HCEC 1CT (cell line): ENCODE data around the gene THADA.
"Not testable (repeated sequence)": the region's sequence is repeated elsewhere in the genome, so short reads cannot be mapped to it uniquely, and the experiment has no call there.

Experiments used
- DNase-seq: peaks from one replicate; pipeline ENCODE4 v3.0.0-alpha.2; 2017

Gene THADA

DNA sequence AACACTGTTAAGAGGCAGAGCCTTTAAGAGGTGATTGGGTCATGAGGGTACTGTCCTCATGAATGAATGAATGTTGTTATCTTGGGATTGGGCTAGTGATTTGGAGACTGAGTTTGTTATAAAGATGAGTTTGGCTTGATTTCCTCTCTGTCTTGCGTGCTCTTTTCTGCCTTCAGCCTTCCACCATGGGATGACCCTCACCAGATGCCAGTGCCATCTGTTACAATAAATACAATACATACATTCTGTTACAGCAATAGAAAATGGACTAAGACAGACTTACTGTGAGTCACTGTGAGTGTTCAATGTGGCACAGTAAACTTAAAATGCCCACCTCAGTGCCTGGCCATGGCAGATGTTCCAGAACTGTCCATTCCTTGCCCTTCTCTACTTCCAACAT lies 274.4 kb downstream of the THADA start:
- no peak for DNase-seq

- no peak for DNase-seq
Measured at GRCh38 chr2:43319541-43319940, 276.3 kb downstream of the THADA start.

- DNase-seq, result peak; percentile 49
Measured at GRCh38 chr2:43318791-43319190, 277.0 kb downstream of the THADA start.

GRCh38 chr2:43317680-43318079 lies 278.2 kb downstream of the THADA start:
- DNase-seq, result peak; percentile 42

DNA sequence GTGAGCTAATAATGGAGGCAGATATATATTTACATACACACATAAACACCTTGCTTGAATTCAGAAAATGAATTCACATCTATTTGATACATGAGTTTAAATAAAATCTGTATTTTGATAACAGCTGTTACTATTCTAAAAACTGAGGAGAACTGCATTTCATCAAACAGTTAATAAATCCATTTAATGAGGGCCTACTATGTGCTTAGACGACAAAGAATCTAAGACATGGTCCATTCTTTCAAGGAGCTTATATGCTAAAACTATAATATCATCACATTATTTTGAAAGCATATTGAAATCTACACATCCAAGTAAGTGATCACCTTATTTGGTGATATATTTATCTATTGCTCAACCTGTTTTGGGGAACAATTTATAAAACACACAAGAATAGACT lies 278.6 kb downstream of the THADA start:
- no peak for DNase-seq

DNA sequence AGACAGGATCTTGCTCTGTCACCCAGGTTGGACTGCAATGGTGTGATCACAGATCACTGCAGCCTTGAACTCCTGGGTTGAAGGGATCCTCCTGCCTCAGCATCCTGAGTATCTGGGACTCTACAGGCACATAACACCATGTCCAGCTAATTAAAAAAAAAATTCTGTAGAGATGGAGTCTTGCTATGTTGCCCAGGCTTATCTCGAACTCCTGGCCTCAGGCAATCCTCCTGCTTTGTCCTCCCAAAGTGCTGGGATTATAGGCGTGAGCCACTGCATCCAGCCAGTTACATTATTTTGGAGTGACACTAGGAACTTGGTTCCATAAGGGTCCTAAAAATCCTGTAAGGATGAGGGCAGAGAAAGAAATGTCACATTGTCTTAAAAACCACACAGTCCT lies 280.4 kb downstream of the THADA start:
- no peak for DNase-seq

- DNase-seq, result no peak
Measured at GRCh38 chr2:43314299-43314927, 281.4 kb downstream of the THADA start.

- DNase-seq, result no peak
Measured at GRCh38 chr2:43313642-43314017, 282.2 kb downstream of the THADA start.

DNA sequence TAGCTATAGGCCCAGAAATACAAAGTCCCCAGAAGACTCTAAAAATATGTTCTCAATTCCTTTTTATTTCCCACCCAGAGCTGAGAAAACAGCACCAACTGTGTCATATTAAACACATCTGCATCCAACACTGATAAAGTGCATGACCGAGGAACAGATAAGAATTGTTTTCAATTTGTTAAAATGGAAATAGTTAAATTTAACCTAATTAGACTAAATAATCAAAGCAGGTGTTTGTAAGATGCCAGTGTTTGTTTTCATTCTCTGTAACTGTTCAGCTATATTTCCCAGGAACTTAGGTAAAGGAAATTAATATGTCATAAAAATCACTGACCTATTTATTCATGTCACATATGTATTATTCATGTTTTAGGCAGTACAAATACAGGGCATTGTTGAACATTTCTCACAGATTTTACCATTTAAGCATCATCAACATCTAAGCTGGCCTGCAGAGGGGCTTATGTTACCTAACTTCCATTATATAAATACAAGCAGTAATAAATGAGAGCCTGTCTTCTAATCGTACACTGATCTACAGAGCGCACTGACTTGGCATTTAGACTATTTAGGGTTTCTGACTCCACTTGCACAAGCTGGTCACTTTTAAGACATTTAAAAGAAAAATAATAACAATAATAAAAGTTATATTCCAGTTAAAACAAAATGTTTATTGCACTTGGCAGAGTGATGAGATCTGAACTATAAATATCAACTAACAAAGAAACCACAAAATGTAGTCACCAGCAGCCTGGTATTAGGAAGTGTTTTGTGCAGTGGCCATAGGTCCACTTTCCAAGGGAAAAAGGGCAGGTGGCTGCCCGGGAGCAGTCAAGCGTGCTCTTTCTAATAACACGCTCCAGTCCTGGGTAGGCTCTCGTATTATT lies 282.8 kb downstream of the THADA start:
- peak; percentile 79 for DNase-seq

GRCh38 chr2:43311276-43311675 lies 284.6 kb downstream of the THADA start:
- DNase-seq, result peak; percentile 52

DNA sequence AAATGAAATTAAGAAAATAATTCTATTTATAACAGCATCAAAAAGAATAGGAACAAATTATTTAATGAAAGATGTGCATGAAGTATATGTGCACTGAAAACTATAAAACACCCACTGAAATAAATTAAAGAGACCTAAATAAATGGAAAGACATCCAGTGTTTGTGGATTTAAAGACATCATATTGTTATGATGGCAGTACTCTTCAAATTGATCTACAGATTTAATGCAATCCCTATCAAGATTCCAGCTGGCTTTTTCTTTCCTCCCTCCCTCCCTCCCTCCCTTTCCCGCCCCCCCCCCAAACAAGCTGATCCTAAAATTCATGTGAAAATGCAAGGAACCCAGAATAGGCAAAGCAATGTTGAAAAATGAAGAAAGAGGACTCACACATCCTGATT lies 285.9 kb downstream of the THADA start:
- no peak for DNase-seq

DNA sequence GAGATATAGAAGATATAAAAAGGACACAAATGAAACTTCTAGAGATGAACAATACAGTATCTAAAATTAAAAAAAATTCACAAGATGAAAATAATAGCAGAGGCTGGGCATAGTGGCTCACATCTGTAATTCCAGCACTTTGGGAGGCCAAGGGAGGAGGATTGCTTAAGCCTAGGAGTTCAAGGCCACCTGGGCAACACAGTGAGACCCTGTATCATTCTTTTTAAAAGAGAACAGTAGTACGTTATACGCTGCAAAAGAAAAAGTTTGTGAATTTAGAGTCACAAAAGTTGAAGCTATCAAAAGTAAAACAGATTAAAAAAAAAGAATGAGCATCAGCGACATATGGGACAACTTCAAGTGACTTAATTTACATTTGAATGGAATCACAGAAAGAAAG lies 287.9 kb downstream of the THADA start:
- no peak for DNase-seq

DNA sequence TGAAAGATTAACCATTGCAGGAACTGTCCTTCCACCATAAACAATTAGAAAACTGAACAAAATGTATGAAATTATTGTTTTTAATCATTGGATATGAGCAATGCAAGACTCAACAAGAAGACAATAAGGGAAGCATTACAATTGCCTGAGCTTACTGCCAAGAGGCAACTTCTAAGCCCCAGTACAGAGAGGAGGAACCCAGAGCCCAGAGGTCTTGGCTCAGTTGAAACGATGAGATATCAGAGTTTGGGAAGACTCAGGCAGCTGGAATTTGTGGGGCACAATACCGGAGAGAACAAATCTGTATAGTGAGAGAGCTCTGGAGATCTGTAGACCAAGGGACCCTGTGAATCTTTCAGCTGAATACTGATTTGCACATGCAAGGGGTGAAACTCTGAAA lies 288.8 kb downstream of the THADA start:
- no peak for DNase-seq

DNA sequence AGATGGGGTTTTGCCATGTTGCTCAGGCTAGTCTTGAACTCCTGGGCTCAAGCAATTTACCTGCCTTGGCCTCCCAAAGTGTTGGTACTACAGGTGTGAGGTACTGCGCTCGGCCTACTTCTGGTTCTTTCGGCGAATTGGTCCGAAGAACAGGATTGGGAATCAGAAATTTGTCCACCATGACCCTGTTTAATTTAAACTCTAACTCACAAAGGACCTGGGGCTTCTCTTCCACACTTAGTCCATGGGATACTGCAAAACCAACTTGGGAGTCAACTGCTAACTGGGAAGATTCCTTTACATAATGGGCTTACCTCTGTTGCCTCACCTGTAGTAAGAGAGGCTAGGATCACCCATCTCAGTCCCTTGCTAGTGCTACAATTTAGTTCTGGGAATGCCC lies 289.6 kb downstream of the THADA start:
- no peak for DNase-seq

DNA sequence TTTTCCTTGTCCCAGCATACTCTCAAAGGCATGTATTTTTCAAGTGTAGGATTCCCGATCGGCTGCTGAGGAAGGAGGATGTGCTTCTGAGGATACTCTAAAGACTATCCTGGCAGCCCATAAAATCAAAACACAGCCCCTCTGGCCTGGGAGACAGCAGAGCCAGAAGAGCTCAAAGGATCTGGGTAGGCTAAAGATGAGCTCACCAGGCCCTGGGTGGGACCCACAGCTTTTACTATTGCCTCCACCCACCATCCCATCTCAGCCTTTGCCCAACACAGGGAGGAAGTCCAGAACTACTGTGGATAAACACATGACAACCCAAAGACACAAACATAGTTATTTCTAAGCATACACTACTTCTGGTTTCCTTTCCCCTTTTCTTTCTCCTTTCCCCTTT lies 290.3 kb downstream of the THADA start:
- DNase-seq, result no peak

GRCh38 chr2:43305012-43305411 lies 290.8 kb downstream of the THADA start:
- DNase-seq, result no peak

DNA sequence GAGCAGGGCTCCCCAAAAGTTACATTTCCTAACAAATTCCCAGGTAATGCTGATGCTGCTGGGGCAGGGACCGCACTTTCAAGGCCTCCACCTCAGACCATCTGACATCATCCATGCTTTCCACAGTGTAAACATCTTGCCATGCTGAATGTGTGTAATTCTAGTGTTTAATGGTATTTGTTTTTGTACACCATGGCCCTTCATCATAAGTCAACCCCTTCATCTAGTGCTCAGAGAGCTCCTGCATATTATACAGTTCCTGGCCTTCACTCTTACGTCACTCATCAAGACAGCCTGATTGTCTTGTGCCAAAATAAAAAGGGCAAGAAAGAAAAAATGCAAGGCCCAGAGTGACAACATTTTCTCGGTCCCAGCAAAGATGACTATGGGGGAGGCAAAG lies 291.9 kb downstream of the THADA start:
- no peak for DNase-seq

GRCh38 chr2:43302961-43303494 lies 292.8 kb downstream of the THADA start:
- DNase-seq, result no peak

GRCh38 chr2:43302182-43302960 lies 293.5 kb downstream of the THADA start:
- DNase-seq, result no peak

- DNase-seq, result no peak
Measured at GRCh38 chr2:43300781-43301583, 294.9 kb downstream of the THADA start.

DNA sequence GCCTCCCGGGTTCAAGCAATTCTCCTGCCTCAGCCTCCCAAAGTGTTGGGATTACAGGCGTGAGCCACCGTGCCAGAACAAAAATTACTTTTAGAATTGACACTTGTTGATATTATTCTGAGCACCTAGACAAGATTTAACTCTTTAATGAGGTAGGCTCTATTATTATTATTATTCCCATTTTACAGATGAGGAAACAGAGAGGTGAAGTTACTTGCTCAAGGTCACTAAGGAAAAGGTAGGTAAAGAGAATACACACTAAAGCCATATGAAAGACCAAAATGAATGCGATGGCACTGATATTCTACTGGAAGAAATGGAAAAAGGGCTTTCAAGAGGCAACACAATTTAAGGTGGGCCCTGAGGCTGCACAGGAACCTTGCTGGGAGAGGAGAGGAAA lies 295.6 kb downstream of the THADA start:
- DNase-seq, result no peak

GRCh38 chr2:43298500-43298899 lies 297.3 kb downstream of the THADA start:
- no peak for DNase-seq

- not testable (repeated sequence) for DNase-seq
Measured at GRCh38 chr2:43297740-43298139, 298.1 kb downstream of the THADA start.
